Neural progenitor cell (in vitro differentiated cells): ENCODE measurements around the gene ADK.

Experiments used
- CTCF ChIP-seq: fragments of 200-600 bp; sonication (generic); IDR thresholded peaks from 2 replicates; pipeline ENCODE4 v1.5.1; 2017; ENCODE audit warnings: antibody characterized with exemption, mild to moderate bottlenecking
- EZH2 ChIP-seq: fragments of 200-600 bp; sonication (generic); IDR thresholded peaks from 2 replicates; pipeline ENCODE4 v1.6.1; 2017; ENCODE audit warnings: antibody characterized with exemption, mild to moderate bottlenecking, moderate library complexity
- EZH2phosphoT487 ChIP-seq: fragments of 200-600 bp; sonication (generic); IDR thresholded peaks from 2 replicates; pipeline ENCODE4 v1.6.1; 2017; ENCODE audit warnings: antibody characterized with exemption

- TF ChIP-seq CTCF (no peak), EZH2 (no peak), EZH2phosphoT487 (no peak)
Observed at GRCh38 chr10:74391786-74392185, 240.8 kb downstream of the ADK start.
